ENCODE data around the gene MEN1.
"Not testable (repeated sequence)": the region's sequence is repeated elsewhere in the genome, so short reads cannot be mapped to it uniquely, and the experiment has no call there.

Gene MEN1

DNA sequence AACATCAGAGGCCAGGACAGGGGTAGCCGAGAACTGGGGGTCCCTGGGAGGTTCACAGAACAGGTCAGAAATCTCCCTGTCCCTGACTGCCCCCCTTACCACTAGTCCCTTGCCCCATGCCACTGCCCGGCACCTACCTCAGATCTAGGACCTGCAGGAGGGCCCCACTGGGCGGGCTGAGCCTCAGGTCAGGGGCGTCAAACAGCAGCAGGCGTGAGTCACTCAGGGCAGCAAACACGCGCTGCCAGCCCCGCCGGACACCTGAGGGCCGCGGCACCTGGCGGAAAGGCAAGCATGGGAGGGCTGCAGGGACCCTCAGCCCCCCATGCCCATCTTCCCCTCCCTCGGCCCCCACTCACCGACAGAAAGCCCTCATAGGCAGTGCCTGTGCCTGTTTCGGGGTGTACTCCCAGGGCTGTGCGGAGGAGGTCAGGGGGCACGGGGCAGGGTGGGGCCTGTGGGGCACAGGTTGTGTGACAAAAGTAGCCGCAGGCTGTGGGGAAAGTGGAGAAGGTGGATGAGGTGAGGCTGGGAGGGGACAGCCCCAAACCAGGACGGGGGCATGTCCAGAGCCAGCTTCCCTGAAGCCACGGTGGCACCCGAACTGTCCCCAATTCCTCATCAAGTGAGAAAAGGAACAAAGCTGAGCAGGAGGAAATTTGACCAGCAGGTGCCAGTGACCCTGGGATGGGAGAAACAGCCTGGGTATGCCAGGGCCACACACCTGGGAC is 22.3 kb upstream of the MEN1 start:
- no peak for DNase-seq (ENCODE audit: low spot score)

DNA sequence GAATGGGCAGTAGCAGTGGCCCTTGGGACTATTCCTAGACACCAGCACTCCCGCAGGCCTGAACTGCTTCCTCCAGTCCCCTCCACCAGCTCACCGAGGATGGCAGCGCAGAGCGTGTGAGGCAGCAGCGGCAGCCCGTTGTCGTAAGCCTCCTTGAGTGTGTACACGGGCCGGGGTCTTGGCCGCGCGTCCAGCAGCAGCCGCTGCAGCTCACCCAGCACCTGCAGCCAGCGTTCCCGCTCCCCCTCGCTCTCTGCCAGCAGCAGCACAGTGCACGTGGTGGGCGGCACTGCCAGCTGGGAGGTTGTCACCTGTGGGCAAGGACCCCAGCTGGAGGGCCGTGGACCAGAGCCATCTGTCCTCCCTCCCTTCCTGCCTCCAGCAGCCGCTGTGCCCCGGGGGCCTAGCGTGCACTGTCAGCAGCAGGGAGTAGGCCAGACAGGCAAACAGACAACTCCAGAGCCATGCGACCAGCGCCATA is 21.1 kb upstream of the MEN1 start:
- no peak for DNase-seq (ENCODE audit: low spot score)

DNA sequence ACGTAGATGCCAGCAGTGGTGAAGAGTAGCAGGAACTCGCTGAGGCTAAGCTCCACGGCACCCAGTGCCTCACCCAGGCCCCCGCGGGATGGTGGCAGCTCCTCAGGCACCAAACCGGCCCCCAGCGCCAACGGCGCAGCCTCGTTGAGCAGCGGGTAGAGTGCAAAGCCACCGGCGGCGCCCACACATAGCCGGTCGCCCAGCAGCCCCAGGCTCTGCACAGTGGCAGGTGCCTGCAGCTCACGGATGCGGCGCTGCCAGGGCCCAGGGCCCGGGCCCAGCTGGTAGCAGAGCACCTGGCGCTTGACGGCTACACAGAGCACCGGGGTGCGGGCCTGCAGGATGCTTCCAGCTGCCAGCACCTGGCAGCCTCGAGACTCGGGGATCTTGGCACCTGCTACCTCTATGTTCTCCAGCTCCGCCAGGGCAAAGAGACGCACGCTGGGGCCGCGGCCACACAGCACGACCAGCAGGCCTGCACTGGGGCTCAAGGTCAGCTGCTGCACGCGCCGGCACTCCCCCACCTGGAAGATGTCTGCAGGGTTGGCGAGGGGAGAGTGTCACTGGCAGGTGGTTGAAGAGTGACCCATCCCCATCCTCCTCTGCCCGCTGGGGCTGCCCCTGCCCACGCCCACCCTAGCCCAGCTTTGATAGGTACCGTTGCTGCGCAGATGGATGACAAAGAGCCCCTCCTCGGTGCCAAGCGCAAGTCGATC is 19.3 kb upstream of the MEN1 start:
- DNase-seq (ENCODE audit: low spot score): no peak

DNA sequence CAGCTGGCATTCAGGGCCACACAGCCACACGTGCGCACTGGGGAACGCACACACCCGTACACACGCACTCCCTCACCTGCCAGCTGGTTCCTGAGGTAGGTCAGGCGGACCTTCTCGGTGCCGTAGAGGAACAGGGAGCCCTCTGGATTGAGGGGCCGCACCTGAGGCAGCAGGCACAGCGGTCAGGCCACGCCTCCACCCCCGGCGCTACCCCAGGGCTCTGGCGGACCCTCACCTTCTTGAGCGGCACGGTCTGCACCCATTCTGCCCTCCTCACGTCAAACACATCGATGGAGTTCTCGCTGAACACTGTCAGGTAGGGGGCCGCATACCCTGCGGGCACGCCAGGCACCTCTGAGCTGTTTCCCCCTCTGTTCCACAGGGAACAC is 17.1 kb upstream of the MEN1 start:
- no peak for DNase-seq (ENCODE audit: low spot score)

DNA sequence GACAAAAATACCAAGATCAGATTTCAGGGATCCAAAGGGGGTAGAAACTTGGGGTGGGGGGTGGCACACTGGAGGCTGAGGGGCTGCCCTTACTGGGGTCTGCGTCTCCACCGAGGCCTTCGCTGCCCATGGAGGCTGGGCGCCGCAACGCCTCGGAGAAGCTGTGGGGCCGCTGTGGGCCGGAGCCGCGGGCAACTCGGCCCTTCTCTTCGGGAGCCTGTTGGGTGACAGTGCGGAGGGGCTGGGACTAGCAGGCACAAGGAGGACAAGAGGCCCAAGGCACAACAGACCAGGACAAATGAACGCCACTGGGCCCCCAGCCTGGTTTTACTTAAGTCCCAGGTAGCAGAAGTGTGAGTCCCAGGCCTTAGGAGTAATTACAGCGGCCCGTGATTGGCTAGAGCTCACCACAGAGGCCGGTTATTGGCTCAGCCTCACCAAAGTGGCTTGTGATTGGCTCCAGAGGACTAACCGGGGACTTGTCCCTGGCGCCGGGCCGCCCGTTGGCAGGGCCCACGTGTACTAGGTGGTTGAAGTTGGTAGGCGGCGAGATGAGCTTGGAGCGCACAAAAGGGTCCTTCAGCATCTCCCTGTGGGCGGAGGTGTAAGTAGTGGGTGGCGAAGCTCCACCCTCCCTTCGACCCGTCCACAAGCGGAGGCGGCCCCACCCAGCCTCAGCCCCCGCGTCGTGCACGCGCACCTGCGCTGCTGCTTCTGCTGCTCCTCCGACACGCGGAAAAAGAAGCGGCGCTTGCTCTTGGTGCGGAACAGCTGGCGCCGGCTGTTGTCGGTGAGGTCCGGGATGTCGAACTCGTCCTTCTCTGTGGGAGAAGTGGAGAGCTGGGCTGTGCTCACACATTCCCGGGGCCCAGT is 16.5 kb upstream of the MEN1 start:
- no peak for DNase-seq (ENCODE audit: low spot score)

DNA sequence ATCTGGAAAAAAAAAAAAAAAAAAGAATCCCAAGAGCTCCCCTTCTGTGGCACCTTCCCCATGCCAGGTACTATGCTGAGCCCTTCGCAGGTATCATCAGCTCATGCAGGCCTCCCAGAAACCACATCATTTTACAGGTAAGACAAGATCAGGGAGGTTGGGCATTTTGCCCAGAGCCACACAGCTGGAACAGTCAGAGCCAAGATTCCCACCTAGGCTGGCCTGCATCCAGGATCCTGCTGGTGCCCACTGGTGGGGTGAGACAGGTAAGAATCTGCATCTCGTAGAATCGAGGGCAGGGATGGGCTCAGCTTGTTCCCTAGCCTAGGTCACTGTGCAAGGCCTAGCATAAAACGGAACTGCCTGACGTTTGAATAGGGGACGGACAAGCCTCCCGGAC is 15.7 kb upstream of the MEN1 start:
- no peak for DNase-seq (ENCODE audit: low spot score)

DNA sequence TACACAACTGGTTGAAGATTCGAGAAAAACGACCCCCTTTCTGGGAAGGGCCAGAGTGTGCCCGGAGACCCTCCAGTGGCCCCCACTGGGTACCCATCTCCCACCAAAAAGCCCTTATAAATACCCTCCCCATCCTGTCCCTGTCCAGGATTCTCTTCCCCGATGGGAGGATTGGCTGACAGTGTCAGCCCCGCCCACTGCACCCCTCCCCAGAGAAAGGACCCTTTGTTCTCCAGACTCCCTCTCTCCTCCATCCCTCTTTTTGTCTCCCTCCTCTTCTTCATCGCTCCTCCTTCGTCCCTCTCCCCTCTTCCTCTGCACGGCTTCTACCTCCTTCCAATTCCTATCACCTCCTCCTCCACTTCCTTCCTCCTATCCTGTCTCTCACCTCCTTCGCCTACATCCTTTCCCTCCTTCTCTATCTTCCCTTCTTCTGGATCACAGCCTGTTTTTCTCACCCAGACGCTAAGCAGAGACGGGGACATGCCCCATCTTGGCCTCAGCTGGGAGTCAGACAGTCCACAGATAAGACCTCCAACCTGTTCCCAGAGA is 13.3 kb upstream of the MEN1 start:
- no peak for DNase-seq (ENCODE audit: low spot score)

DNA sequence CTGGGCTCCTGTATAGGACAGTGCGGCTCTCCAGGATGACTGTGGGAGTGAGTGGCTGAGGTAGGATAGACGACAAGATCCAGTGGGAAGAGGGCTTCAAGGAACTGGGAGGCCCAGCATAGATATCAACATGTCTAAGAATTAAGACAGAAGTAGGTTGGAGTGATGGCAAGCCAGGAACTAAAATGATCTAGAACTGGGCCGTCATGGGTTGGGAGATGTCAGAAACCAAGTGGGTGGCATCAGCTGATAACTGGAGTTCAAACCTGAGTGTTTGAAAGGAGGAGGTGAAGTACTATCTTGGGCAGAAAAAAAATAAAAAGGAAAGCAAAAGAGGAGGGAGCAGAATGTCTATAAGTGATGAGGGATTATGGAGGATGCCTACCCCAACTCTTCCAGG is 7.1 kb upstream of the MEN1 start:
- no peak for DNase-seq (ENCODE audit: low spot score)

DNA sequence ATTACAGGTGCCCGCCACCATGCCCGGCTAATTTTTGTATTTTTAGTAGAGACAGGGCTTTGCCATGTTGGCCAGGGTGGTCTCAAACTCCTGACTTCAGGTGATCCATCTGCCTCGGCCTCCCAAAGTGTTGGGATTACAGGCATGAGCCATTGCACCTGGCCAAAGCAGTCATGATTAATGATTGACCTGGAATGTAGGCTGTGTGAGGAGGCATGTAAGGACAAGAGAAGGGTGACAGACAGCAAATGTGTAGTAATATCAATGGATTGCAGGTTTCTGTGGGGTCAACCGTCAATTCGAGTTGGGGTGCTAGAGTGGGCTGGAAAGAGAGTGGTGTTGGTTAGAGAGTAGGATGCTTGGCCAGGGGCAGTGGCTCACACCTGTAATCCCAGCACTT is 5.1 kb upstream of the MEN1 start:
- DNase-seq (ENCODE audit: low spot score): not testable (repeated sequence)

DNA sequence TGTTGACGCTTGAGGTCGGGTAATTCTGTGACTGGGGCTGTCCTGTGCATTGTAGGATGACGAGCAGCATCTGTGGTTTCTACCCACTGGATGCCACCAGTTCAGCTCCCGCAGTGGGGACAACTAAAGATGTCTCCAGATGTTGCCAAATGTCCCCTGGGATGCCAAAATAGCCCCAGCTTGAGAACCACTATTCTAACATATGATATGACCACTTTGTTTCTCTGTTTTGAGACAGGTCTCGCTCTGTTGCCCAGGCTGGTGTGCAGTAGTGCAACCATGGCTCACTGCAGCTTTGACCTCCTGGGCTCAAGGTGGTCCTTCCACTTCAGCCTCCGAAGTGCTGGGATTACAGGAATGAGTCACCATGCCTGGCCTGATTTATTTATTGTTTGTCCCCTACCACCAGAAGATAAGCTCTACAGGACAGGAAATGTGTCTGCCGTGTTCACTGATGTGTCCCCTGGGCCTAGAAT is 4.4 kb upstream of the MEN1 start:
- no peak for DNase-seq (ENCODE audit: low spot score)

DNA sequence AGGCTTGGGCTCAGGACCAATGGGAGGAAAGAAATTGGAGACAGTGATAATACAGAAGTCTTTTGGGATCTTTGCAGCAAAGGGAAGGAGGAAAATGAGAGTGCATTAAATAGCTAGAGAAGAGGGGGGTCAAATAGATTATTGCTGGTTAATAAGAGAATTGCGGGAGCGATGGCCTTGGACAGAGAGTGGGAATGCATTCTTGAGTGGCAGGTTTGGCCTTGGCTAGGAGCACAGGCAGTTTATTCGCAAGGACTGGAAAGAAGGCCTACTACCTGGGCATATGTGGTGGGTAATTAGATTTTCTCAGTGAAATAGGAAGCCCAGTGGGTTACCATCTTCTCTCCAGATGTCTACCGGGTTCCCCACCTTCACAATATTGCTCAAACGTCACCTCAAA is 3.5 kb upstream of the MEN1 start:
- DNase-seq (ENCODE audit: low spot score): no peak

DNA sequence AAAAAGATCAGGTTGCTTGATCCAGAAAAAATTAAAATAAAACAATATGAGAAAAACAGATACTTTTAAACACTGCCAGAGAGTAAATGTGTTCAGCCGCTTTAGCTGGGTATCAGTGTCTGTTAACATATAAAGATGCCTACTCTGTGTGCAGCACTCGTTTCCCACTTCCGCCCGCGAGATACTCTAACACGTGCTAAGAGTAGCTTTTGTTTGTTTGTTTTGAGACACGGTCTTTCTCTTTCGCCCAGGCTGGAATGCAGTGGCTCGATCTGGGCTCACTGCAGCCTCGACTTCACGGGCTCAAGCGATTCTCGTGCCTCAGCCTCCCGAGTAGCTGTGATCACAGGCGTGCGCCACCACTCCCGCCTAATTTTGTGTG is 531 bp upstream of the MEN1 start:
- DNase-seq (ENCODE audit: low spot score): peak; percentile 31

DNA sequence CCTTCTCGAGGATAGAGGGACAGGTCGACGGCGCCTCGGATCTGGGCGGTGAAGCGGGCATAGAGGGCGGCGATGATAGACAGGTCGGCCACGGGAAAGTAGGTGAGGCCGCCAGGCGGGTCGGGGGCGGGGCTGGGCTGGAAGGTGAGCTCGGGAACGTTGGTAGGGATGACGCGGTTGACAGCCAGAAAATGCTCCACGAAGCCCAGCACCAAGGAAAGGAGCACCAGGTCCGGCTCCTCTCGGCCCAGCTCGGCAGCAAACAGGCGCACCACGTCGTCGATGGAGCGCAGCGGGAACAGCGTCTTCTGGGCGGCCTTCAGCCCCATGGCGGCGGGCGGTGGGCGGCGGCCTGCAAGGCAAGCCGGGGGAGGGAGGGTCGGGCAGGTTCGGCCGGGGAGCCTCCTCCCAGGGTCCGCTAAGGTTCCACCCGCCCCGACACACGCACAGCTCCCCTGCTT is 540 bp downstream of the MEN1 start:
- no peak for DNase-seq (ENCODE audit: low spot score)

DNA sequence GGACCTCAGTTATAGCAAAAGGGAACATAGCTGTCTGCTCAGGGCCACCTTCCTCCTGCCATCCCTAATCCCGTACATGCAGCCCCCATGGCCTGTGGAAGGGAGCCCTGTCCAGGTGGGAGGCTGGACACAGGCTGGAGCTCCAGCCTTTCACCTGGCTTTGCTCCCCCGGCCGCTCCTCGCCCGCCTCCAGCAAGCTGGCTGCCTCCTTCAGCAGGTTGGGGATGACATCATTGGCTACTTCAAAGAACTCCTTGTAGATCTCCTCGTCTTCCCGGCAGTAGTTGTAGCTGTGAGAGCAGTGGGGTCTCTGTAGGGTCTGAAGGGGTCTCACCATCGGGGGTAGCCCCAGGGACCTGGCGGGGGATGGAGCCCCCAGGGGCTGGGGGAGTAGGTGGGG is 4.9 kb downstream of the MEN1 start:
- no peak for DNase-seq (ENCODE audit: low spot score)

DNA sequence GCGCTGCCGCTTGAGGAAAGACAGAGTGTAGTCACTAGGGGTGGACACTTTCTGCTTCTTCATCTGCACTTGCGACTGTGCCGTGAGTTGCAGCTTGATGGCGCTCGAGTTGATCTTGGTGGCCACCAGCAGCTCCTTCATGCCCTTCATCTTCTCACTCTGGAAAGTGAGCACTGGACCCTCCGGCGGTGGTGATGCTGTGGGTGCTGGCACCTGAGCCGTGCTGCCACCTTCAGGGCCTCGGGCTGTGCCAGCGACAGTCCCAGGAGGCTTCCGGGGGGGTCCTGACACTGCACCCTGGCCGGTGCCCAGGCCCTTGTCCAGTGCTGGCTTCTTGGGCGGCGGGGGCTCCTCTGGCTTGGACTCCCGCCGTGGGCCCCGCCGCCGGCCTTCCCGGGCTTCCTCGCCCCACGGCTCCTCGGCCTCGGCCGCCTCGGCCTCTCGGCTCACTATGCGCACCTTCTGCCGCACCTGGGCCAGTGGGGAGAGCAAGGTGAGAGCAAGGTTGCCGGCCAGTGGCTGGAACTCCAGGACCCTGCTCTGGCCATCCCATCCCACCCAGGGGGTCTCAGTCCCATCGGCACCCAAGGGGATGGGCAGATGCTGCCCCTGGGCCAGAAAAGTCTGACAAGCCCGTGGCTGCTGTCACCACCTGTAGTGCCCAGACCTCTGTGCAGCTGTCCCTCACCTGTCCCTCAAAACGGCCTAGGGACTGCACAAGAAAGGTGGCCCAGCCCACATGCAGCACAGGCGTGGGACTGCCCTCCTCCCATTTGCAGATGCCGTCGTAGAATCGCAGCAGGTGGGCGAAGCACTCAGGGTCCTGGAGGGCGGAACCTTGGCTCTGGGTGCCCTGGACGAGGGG is 5.8 kb downstream of the MEN1 start:
- DNase-seq (ENCODE audit: low spot score): no peak

DNA sequence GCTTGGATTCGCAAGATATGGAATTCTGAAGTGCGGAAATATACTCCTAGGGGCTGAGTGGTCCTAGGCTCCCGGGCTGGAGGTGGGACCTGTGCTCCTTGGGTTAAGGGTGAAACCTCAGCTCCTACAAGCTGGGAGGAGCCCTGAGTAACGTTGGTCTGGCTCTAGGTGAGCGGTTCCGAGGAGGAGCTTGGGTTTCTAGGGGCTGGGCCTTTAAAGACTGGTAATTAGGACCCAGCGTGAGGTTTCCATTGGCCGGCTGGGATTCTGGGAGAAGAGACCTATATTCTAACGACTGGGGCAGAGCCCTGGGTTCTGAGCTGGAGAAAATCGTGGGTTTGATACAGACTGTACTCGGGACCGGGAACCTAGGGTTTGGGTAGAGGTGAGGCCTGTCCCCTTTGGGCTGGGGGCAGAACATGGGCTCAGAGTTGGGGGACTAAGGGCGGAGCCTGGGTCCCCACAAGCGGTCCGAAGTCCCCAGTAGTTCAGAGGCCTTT is 6.5 kb downstream of the MEN1 start:
- no peak for DNase-seq (ENCODE audit: low spot score)

DNA sequence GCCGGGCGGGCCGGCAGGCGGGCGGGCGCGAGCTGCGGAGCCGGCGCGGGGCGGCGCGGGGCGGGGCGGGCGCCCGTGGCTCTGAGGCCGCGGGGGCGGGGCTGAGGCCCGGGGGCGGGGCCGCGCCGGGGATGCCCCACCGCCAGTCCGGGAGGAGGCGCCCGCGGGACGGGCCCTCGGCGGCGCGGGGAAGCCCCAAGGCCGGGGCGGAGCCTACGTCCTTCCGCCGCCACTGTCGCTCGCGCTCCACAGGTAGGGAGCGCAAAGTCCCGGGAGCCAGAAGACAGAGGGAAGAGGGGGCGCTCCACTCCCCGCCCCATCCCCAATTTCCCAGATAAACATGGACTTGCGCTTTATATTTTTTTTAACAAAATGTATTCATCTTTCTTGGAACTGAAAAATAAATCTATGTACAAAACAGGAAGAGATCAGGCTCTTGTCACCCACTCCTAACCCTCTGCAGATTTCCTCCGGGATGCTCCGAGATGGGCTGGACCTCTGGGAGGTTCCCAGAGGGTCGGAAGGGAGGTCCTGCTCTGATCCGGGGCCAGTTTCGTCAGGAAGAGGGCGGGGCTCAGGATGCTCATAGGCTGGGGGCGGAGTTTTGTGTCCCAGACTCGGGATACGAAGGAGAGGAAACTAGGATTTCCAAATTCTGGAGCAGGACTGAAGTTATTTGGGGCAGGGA is 7.0 kb downstream of the MEN1 start, which contains the start of gene MAP4K2:
Gene MAP4K2, minus strand, starts transcription at position 57 of the 688 bp plus-strand sequence. CDS start 65 bp downstream, outside the sequence.
- peak; percentile 84 for DNase-seq (ENCODE audit: low spot score)

DNA sequence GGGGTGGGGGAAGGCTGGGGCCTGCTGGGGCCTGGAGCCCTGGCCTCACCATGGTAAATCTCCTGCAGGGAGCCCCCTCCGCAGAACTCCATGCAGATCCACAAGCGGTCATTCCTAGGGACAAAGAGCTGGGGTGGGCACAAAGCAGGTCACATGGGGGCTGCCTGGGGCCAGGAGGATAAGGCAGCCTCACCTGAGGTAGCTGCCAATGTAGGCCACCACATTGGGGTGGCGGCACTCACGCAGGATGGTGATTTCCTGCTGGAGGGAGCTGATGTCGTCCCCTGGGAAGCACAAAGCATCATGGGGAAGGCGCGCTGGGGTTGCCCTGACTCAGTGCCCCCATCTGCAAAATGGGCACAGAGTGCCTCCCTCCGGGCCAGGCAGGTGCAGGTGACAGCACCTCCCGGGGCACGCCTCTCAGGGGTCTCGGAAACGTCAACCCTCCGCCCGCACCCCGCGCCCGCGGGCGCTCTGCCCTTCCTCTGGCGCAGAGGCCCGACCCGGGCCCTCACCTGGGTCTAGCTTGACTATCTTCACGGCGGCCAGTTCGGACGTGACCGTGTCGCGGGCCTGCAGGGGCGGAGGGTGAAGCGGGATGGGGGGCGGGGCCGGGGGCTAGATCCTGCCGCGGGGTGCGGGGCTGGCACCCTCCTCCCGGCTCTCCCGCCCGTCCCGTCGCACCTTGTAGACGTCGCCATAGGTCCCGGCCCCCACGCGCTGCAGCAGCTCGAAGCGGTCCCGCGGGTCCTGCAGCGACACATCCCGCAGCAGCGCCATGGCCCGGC is 7.8 kb downstream of the MEN1 start:
- DNase-seq (ENCODE audit: low spot score): peak; percentile 37

DNA sequence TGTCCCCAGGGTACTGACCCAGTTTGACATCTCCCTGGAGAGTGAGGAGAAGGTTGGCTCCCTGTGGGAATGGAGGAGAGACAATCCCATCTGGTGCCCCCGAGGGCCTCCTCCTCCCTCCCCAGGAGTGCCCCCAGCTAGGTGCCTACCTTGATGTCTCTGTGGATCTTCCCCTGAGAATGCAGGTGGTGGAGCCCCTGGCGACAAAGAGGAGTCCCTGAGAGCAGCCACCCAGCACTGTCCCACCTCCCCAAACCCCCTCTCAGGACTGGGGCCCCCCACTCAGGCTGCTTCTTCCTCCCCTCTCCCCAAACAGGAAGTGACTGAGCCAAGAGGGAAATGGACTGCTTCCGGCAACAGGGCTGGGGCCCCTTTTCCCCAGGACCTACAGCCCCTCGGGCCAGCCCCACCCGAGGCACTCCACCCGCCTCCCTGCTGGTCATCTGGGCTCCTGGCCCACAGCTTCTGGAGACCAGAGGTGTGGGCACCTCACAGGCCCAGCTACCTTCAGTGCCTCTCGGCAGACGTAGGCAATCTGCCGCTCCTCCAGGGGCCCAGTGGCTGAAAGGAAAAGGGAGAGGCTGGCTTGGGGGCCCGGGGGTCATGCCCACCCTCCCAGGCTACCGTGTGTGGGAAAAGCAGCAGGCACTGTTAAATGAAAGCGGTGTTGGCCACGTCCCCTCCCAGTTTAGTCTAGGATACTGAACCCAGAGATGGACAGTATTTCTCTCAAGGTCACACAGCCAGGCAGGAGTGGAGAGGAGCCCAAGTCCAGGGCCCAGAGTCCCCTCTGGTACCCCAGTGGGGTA is 8.6 kb downstream of the MEN1 start:
- no peak for DNase-seq (ENCODE audit: low spot score)

All from CD4-positive, alpha-beta T cell treated with Interleukin-15 for 4 hours (primary cell).